ENCODE data around the gene RRP9.

Gene RRP9

DNA sequence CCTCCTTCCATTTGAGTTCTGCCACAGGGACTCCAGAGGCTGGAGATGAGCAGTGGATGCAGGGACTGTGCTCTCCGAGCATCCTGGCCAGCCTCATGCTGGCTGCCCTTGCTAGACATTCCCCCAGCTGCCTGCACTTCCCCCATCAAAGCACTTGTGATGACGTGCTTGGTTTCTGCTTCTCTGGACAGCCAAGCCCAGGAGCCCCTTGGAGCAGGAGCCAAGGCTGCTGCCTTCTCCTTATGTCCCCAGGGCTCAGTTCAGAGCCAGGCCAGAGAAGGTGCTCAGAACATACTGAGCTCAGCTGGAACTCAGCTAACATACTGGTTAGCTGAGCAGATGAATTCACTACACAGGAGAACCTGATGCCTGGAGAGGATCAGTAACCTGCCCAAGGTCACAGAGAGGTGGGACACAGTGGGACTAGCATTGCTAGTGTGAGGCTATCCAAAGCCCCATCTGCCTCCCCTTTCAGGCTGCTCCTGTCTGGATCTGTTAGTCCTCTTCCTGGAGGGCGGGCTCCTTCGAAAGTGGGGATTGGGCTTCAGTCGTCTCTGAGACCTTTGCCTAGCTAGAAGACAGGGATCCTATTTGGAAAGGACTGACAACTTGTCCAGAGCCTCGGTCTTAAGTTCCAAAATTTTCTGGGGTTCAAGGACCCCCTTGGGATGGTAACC is 21.3 kb upstream of the RRP9 start:
- no peaks in the 10 kb centered on the region for H3K9me3 ChIP-seq
- no peak for DNase-seq
- no peaks in the 10 kb centered on the region for H3K27me3 ChIP-seq
- H3K4me3 ChIP-seq (ENCODE audit: low read depth, low read length) = no peak overlapping the region
- peaks cover 2% of the 10 kb centered on the region; the same call in 1 of the 2 replicates for H3K4me1 ChIP-seq
- H3K36me3 ChIP-seq = no peaks in the 10 kb centered on the region
- TF ChIP-seq, protein P1, sequence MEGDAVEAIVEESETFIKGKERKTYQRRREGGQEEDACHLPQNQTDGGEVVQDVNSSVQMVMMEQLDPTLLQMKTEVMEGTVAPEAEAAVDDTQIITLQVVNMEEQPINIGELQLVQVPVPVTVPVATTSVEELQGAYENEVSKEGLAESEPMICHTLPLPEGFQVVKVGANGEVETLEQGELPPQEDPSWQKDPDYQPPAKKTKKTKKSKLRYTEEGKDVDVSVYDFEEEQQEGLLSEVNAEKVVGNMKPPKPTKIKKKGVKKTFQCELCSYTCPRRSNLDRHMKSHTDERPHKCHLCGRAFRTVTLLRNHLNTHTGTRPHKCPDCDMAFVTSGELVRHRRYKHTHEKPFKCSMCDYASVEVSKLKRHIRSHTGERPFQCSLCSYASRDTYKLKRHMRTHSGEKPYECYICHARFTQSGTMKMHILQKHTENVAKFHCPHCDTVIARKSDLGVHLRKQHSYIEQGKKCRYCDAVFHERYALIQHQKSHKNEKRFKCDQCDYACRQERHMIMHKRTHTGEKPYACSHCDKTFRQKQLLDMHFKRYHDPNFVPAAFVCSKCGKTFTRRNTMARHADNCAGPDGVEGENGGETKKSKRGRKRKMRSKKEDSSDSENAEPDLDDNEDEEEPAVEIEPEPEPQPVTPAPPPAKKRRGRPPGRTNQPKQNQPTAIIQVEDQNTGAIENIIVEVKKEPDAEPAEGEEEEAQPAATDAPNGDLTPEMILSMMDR (IDR thresholded peaks at IDR 0.05; ENCODE audit: low read depth, low read length) = no peak

DNA sequence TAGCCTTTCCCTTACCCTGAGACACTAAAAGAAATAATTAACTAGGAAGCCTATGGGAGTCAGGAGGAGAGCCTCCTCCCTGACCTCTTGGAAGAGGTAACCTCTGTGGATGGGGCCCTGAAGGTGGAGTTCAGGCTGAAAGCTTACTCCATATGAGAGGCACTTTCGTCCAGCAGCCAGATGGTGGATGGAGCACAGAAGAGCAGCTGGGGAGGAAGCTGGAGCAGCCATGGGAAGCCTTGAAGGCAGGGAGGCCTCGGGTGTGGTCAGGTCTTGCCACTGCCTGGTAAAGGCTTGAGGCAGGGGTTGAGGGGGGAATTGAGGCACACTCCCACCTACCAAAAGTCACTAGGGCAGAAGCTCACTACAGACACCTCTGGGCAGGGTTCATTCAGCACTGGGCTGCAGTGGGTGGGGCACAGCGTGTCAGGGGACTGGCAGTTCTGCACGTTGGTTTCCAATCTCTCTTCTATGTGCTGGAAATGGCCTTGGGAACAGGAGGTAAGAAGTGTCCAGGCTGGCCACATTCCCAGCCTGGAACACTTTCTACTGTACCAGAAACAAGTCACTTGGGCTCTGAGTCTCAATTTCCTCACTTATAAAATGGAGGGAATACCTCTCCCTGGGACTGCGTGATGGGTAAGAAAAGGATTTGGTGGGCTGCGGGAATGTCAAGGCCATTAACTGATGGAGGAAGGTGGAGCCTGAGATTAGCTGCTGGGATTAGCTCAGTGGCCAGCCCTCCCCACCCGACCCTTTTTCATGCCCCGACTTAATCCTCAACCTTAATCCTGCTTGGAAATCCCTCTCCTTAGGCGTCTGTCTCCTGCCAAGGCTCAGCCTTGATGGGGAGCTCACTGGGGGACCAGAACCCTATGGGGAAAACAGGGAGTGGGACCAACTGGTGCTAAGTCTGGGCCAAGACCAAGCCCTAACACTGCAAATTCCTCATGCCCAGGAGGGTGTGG is 20.2 kb upstream of the RRP9 start:
- Histone ChIP-seq H3K4me3 (ENCODE audit: low read depth, low read length) (no peak overlapping the region), H3K4me1 (peaks cover 2% of the 10 kb centered on the region; the same call in 1 of the 2 replicates), H3K36me3 (no peaks in the 10 kb centered on the region), H3K27me3 (no peaks in the 10 kb centered on the region), H3K9me3 (no peaks in the 10 kb centered on the region)
- TF ChIP-seq, protein P1 (IDR thresholded peaks at IDR 0.05; ENCODE audit: low read depth, low read length) = no peak
- DNase-seq = no peak

DNA sequence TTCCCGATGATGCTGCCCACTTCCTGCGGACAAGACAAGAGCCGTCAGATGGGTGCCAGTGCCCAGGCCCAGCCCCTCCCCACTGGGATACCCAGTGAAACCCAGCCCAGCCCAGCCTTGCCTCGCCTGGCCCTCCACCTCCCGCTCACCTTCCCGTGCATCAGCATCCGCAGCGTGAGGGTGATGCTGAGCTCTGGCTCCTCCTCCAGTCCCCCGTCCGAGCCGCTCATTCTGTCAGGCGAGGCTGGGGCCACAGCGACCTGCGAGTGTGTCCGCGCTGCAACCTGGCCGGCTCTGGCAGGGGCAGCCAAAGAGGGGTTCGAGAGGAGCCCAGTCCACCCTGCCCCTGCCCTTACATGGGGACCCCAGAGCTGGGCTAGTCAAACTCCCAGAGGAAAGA is 19.3 kb upstream of the RRP9 start:
- peaks cover under 1% of the 10 kb centered on the region; the same call in 1 of the 2 replicates for H3K4me1 ChIP-seq
- no peaks in the 10 kb centered on the region for H3K36me3 ChIP-seq
- no peak overlapping the region for H3K4me3 ChIP-seq (ENCODE audit: low read depth, low read length)
- DNase-seq = no peak
- TF ChIP-seq, protein P1 (IDR thresholded peaks at IDR 0.05; ENCODE audit: low read depth, low read length) = no peak
- no peaks in the 10 kb centered on the region for H3K27me3 ChIP-seq
- no peaks in the 10 kb centered on the region for H3K9me3 ChIP-seq

DNA sequence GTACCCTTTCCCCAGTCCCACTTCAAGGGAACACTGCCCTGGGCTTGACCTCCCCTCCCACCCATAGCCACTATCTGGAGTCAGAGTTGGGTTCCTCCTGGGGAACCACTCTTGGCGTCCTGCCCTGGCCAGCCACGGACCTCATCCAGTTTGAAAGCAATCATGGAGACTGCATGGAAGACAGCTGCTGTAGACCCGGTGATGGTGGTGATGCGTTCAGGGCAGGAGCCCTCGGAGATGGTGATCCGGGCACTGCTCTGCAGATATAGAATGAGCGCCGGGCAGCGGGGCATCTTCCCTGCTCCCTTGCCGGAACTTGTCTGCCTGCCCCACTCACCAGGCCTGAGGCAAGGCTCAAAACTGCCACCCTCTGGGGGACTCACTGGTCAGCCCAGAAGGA is 18.7 kb upstream of the RRP9 start:
- H3K36me3 ChIP-seq = no peaks in the 10 kb centered on the region

DNA sequence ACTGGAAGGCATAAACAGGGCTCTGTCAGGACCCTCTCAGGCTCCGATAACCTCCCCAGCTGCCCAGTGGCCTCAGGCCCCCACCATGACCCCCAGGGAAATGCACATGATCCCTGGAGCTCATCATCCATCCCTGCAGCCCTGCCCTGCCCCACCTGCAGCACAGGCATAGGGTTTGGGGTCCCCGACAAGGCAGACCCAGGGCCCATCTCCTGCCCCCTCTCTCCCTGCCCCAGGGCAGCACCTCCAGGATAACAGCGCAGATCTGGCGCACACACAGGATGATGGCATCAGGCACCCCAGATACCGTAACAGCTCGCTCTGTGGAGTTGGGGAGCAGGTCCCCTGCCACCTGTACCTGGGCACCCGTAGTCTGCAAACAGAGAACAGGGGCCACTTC is 17.9 kb upstream of the RRP9 start:
- H3K36me3 ChIP-seq = no peaks in the 10 kb centered on the region
- TF ChIP-seq, protein P1 (IDR thresholded peaks at IDR 0.05; ENCODE audit: low read depth, low read length) = no peak
- H3K4me1 ChIP-seq = no peaks in the 10 kb centered on the region
- no peaks in the 10 kb centered on the region for H3K27me3 ChIP-seq
- H3K9me3 ChIP-seq = no peaks in the 10 kb centered on the region
- H3K4me3 ChIP-seq (ENCODE audit: low read depth, low read length) = no peak overlapping the region
- DNase-seq = no peak

More for the DNA sequence above, 18.7 kb upstream of the RRP9 start:
- no peaks in the 10 kb centered on the region for H3K27me3 ChIP-seq
- H3K4me3 ChIP-seq (ENCODE audit: low read depth, low read length) = no peak overlapping the region
- TF ChIP-seq, protein P1 (IDR thresholded peaks at IDR 0.05; ENCODE audit: low read depth, low read length) = no peak
- no peak for DNase-seq
- H3K9me3 ChIP-seq = no peaks in the 10 kb centered on the region
- no peaks in the 10 kb centered on the region for H3K4me1 ChIP-seq

Measured in BE2C (cell line).